H1 (cell line): ENCODE results near the gene ZSCAN10. TPM values are rescaled to one million over a fixed set of nuclear protein-coding genes. Genes with fewer than 3 reads are reported as not detected.

Source experiments
- CTCF ChIA-PET: fragments of 300-600 bp; sonication (Branson Sonifier 250); formaldehyde crosslinking; loops from one replicate; lab custom pipeline; 2021; ENCODE audit not compliant: partially characterized antibody; lab: Charles Lee
- POLR2A ChIA-PET: fragments of 300-600 bp; sonication (Branson Sonifier 250); formaldehyde crosslinking; loops from one replicate; lab custom pipeline; 2021; ENCODE audit warnings: inconsistent platforms; ENCODE audit not compliant: partially characterized antibody; lab: Charles Lee
- DNase-seq, 2 experiments: peaks; one replicate each; pipeline versions ENCODE4 v3.0.0 to v3.0.0-alpha.2; 2010 to 2022; ENCODE audit warnings: low spot score in 2 of 2, low read depth in 1 of 2, mixed read lengths in 1 of 2
- FAIRE-seq: peaks from 2 replicates; lab custom pipeline; 2011; peaks lifted over from hg19 to GRCh38; lab: Jason Lieb, UNC
- H2AFZ ChIP-seq: 2 replicates; pipeline ENCODE4 v1.8.1; 2012; ENCODE audit warnings: low read length, inconsistent platforms
- H2AK5ac ChIP-seq: 2 replicates; pipeline ENCODE4 v1.6.1; 2013; ENCODE audit warnings: low read depth, low read length
- H2BK120ac ChIP-seq: replicated peaks from 2 replicates; pipeline ENCODE3; 2013; ENCODE audit warnings: low read depth, low read length, inconsistent platforms
- H2BK12ac ChIP-seq: 2 replicates; pipeline ENCODE4 v1.6.1; 2013; ENCODE audit warnings: low read depth, low read length
- H2BK15ac ChIP-seq: 2 replicates; pipeline ENCODE4 v1.6.1; 2013; ENCODE audit warnings: low read length
- H2BK20ac ChIP-seq: 2 replicates; pipeline ENCODE4 v1.6.1; 2013; ENCODE audit warnings: low read length
- H2BK5ac ChIP-seq: 2 replicates; pipeline ENCODE4 v1.6.1; 2013; ENCODE audit warnings: low read depth, low read length
- H3K14ac ChIP-seq: 2 replicates; pipeline ENCODE4 v1.6.1; 2013; ENCODE audit warnings: inconsistent platforms; ENCODE audit not compliant: insufficient read length
- H3K18ac ChIP-seq: 2 replicates; pipeline ENCODE4 v1.6.1; 2013; ENCODE audit warnings: low read length; ENCODE audit errors: extremely low read depth
- H3K23ac ChIP-seq: 2 replicates; pipeline ENCODE4 v1.6.1; 2013; ENCODE audit warnings: inconsistent platforms; ENCODE audit not compliant: insufficient read length
- H3K23me2 ChIP-seq: 2 replicates; pipeline ENCODE4 v1.6.1; 2013; ENCODE audit warnings: low read depth, low read length
- H3K27ac ChIP-seq: 2 replicates; pipeline ENCODE4 v1.6.1; 2011; ENCODE audit warnings: low read depth, low read length, inconsistent platforms
- H3K27me3 ChIP-seq, 4 experiments: replicated peaks in 1 of 4; 1 replicate in 1 of 4; 2 replicates in 3 of 4; pipeline versions ENCODE4 v1.6.1 to v1.8.1; 2011 to 2013; ENCODE audit warnings: low read length in 3 of 4, mild to moderate bottlenecking in 3 of 4, inconsistent platforms in 2 of 4, mixed read lengths in 2 of 4, moderate library complexity in 1 of 4; ENCODE audit not compliant: control insufficient read depth in 3 of 4, insufficient read depth in 3 of 4; ENCODE audit errors: extremely low read depth in 1 of 4
- H3K36me3 ChIP-seq, 4 experiments: 2 replicates each; pipeline versions ENCODE4 v1.6.1 to v1.8.1; 2011 to 2013; ENCODE audit warnings: mild to moderate bottlenecking in 4 of 4, low read length in 3 of 4, moderate library complexity in 2 of 4, control low read depth in 1 of 4, inconsistent platforms in 1 of 4; ENCODE audit not compliant: insufficient read depth in 4 of 4, control insufficient read depth in 2 of 4
- H3K4ac ChIP-seq: replicated peaks from 2 replicates; pipeline ENCODE3; 2013; ENCODE audit warnings: low read length, low read depth, mixed read lengths, inconsistent platforms; ENCODE audit not compliant: insufficient read length
- H3K4me1 ChIP-seq, 4 experiments: replicated peaks in 1 of 4; 1 replicate in 1 of 4; 2 replicates in 3 of 4; pipeline versions ENCODE4 v1.6.1 to v1.8.1; 2011 to 2013; ENCODE audit warnings: low read length in 3 of 4, inconsistent platforms in 2 of 4, mixed read lengths in 1 of 4; ENCODE audit not compliant: insufficient read depth in 4 of 4, control insufficient read depth in 3 of 4
- H3K4me2 ChIP-seq, 2 experiments: 2 replicates each; pipeline versions ENCODE4 v1.6.1 to v1.8.1; 2011 to 2013; ENCODE audit warnings: low read depth in 2 of 2, low read length in 2 of 2, control low read depth in 1 of 2, inconsistent platforms in 1 of 2, mild to moderate bottlenecking in 1 of 2; ENCODE audit not compliant: insufficient read depth in 1 of 2
- H3K4me3 ChIP-seq, 4 experiments: fragments of 200-600, 300-600 bp in 1 of 4; sonication (generic), shearing (Covaris generic), sonication (Bioruptor Twin) in 1 of 4; 2 replicates each; pipeline versions ENCODE4 v1.5.1 to v1.8.1; 2011 to 2016; ENCODE audit warnings: low read length in 4 of 4, low read depth in 3 of 4, control low read depth in 2 of 4, inconsistent platforms in 2 of 4, mild to moderate bottlenecking in 2 of 4, mixed read lengths in 1 of 4, moderate library complexity in 1 of 4; ENCODE audit not compliant: insufficient read depth in 2 of 4; ENCODE audit errors: extremely low read depth in 1 of 4
- H3K56ac ChIP-seq: replicated peaks from 2 replicates; pipeline ENCODE3; 2013; ENCODE audit warnings: low read depth, mild to moderate bottlenecking, mixed read lengths, low read length, inconsistent platforms; ENCODE audit not compliant: insufficient read length
- H3K79me1 ChIP-seq: 2 replicates; pipeline ENCODE4 v1.6.1; 2013; ENCODE audit warnings: low read depth, low read length, control low read depth
- H3K79me2 ChIP-seq, 2 experiments: 2 replicates each; pipeline versions ENCODE4 v1.6.1 to v1.8.1; 2012 to 2013; ENCODE audit warnings: low read length in 2 of 2, mild to moderate bottlenecking in 2 of 2, inconsistent platforms in 1 of 2; ENCODE audit not compliant: insufficient read depth in 2 of 2, control insufficient read depth in 1 of 2
- H3K9ac ChIP-seq, 4 experiments: replicated peaks in 1 of 4; 1 replicate in 1 of 4; 2 replicates in 3 of 4; pipeline versions ENCODE4 v1.6.1 to v1.8.1; 2011 to 2013; ENCODE audit warnings: low read depth in 3 of 4, low read length in 3 of 4, control low read depth in 2 of 4, mild to moderate bottlenecking in 2 of 4, moderate library complexity in 2 of 4, inconsistent platforms in 1 of 4; ENCODE audit errors: extremely low read depth in 1 of 4
- H3K9me3 ChIP-seq, 2 experiments: 2 replicates each; pipeline versions ENCODE4 v1.6.1 to v1.8.1; 2012 to 2013; ENCODE audit warnings: mild to moderate bottlenecking in 2 of 2, moderate library complexity in 2 of 2, control low read depth in 1 of 2, inconsistent platforms in 1 of 2, low read depth in 1 of 2, low read length in 1 of 2, mixed read lengths in 1 of 2; ENCODE audit not compliant: insufficient read depth in 2 of 2
- H4K20me1 ChIP-seq, 2 experiments: replicated peaks in 1 of 2; 2 replicates each; pipeline versions ENCODE3 to v1.8.1; 2011 to 2013; ENCODE audit warnings: inconsistent platforms in 2 of 2, low read length in 2 of 2, mild to moderate bottlenecking in 1 of 2; ENCODE audit not compliant: insufficient read depth in 2 of 2, control insufficient read depth in 1 of 2
- H4K5ac ChIP-seq: 2 replicates; pipeline ENCODE4 v1.6.1; 2013; ENCODE audit warnings: low read length, low read depth, mixed read lengths, inconsistent platforms; ENCODE audit not compliant: insufficient read length
- H4K8ac ChIP-seq: 2 replicates; pipeline ENCODE4 v1.8.0; 2013; ENCODE audit warnings: mild to moderate bottlenecking, moderate library complexity, low read length, inconsistent platforms; ENCODE audit not compliant: insufficient read depth; ENCODE audit errors: extremely low read depth
- H4K91ac ChIP-seq: replicated peaks from 2 replicates; pipeline ENCODE3; 2013; ENCODE audit warnings: low read length, mixed read lengths, inconsistent platforms; ENCODE audit not compliant: insufficient read length
- BRCA1 ChIP-seq: IDR thresholded peaks from 2 replicates; pipeline ENCODE4 v1.6.1; 2012; ENCODE audit warnings: low read depth, low read length, improper control_type of control experiment
- EP300 ChIP-seq, 2 experiments: IDR thresholded peaks; 1 replicate in 1 of 2; 2 replicates in 1 of 2; pipeline ENCODE4 v1.6.1; 2011 to 2012; ENCODE audit warnings: low read depth in 2 of 2, low read length in 2 of 2, mild to moderate bottlenecking in 2 of 2, borderline replicate concordance in 1 of 2, inconsistent platforms in 1 of 2, moderate library complexity in 1 of 2
- GTF2F1 ChIP-seq: IDR thresholded peaks from 2 replicates; pipeline ENCODE4 v1.6.1; 2012; ENCODE audit warnings: low read depth, low read length, improper control_type of control experiment, borderline replicate concordance
- MAX ChIP-seq: IDR thresholded peaks from 2 replicates; pipeline ENCODE4 v1.6.1; 2012; ENCODE audit warnings: inconsistent platforms
- RFX5 ChIP-seq: IDR thresholded peaks from 2 replicates; pipeline ENCODE4 v1.6.1; 2011; ENCODE audit warnings: low read depth, low read length, improper control_type of control experiment, borderline replicate concordance
- USF2 ChIP-seq: IDR thresholded peaks from 2 replicates; pipeline ENCODE4 v1.6.1; 2011; ENCODE audit warnings: low read length, improper control_type of control experiment
- WGBS, 2 experiments: shearing (Covaris generic) in 1 of 2; methylation state at CpG; one replicate each; pipeline versions ENCODE4 v1.1.6 to v1.1.7; 2013 to 2015; ENCODE audit warnings: low lambda C conversion rate in 2 of 2, mixed read lengths in 2 of 2, inconsistent platforms in 1 of 2, low coverage in 1 of 2, missing lambda C conversion rate in 1 of 2; ENCODE audit not compliant: insufficient replicate concordance in 2 of 2, insufficient coverage in 1 of 2, insufficient read length in 1 of 2; ENCODE audit errors: extremely low coverage in 1 of 2, missing lambda C conversion rate in 1 of 2; 5-methylcytosine and 5-hydroxymethylcytosine counted together
- polyA plus RNA-seq, 7 experiments: library from polyadenylated mRNA; depleted of rRNA in 3 of 7; stranded (reverse) in 5 of 7; unstranded in 2 of 7; fragments of >200 nt in 5 of 7; fragments of 200-250 nt in 2 of 7; gene quantifications; 1 replicate in 5 of 7; 2 replicates in 1 of 7; 4 replicates in 1 of 7; pipeline versions ENCODE4 v1.2.1 to v1.2.3, GENCODE V29; 2011 to 2013; ENCODE audit warnings: missing spikeins in 2 of 7, mixed read lengths in 2 of 7
- total RNA-seq: library from RNA; stranded (reverse); fragmentation: NEBNext Ultra II Directional; extraction: Animal tissue kit (Norgen Biotek cat#: 25700); gene quantifications from 2 replicates; pipeline ENCODE4 v1.2.1, GENCODE V29; 2021

Gene ZSCAN10
- total and polyA plus RNA-seq, 2 of the 8 experiments (the other 6 are each of a cell fraction or from before 2014, with no cell fraction given) = 209 to 314 TPM

- Histone ChIP-seq H3K14ac (no peak overlapping the region), H3K9me3 (no peaks in the 10 kb centered on the region), H3K27ac (no peak overlapping the region), H3K23me2 (peaks cover 7% of the 10 kb centered on the region; the same call in 1 of the 2 replicates), H3K4ac (no peak overlapping the region), H3K18ac (no peak overlapping the region), H3K56ac (no peak overlapping the region), H3K27me3 (no peaks in the 10 kb centered on the region; a peak in 1 of 7 replicates), H3K79me1 (no peaks in the 10 kb centered on the region), H3K36me3 (no peaks in the 10 kb centered on the region; a peak in 1 of 8 replicates), H4K20me1 (peaks cover 7 to 16% of the 10 kb centered on the region in 2 experiments), H2BK15ac (no peak overlapping the region), H3K4me3 (no peak overlapping the region), H4K8ac (no peak overlapping the region), H3K4me1 (peaks cover 4 to 16% (median 5%) of the 10 kb centered on the region in 4 experiments; a peak in 6 of 7 replicates), H2AK5ac (0 out of 2 replicates have a peak overlapping the region, but pooled peaks have one; percentile 53), H3K79me2 (no peaks in the 10 kb centered on the region), H4K91ac (no peak overlapping the region), H4K5ac (no peak overlapping the region), H2BK12ac (no peak overlapping the region), H2AFZ (no peak overlapping the region), H3K9ac (no peak overlapping the region; a peak in 1 of 7 replicates), H3K23ac (no peak overlapping the region), H2BK20ac (no peak overlapping the region), H3K4me2 (no peak overlapping the region), H2BK120ac (no peak overlapping the region), H2BK5ac (no peak overlapping the region)
- TF ChIP-seq MAX (no peak), EP300 (IDR thresholded peaks at IDR 0.05; ENCODE audit: borderline replicate concordance in 1 of 2, low read depth in 2 of 2, low read length in 2 of 2) (no peak), USF2 (no peak), RFX5 (no peak), BRCA1 (no peak), GTF2F1 (no peak)
- WGBS, 2 experiments = 81% methylated on average over 17 of the region's 17 CpGs; no CpG with 5 or more reads in 1 of the 2 experiments
- no peak for FAIRE-seq
- ChIA-PET CTCF (interaction anchor here (0.7 to 6.6 kb wide), 6 partner anchors 10 to 74 kb away, joined by 3 to 88 read pairs (median 10); no protein-coding TSS in a partner anchor), POLR2A (interaction anchor here (1.1 to 12.7 kb wide), 17 partner anchors 8 to 80 kb away, joined by 3 to 140 read pairs (median 5); partner anchors contain the start of genes CLDN6, HCFC1R1, THOC6 and TNFRSF12A)
- no peak for DNase-seq
These were observed 43.9 kb downstream of the ZSCAN10 start for GRCh38 chr16:3054965-3055733.
